Measurements from ENCODE around the gene POGK. TPM values are rescaled to one million over a fixed set of nuclear protein-coding genes. Genes with fewer than 3 reads are reported as not detected.
A peak's percentile ranks its signal among the peaks of the same experiment; 100 is the strongest.

Gene POGK
- polyA plus RNA-seq, 1 donor (not counting 4 experiments of a cell fraction or from before 2014, with no cell fraction given), result 14.7 TPM

DNA sequence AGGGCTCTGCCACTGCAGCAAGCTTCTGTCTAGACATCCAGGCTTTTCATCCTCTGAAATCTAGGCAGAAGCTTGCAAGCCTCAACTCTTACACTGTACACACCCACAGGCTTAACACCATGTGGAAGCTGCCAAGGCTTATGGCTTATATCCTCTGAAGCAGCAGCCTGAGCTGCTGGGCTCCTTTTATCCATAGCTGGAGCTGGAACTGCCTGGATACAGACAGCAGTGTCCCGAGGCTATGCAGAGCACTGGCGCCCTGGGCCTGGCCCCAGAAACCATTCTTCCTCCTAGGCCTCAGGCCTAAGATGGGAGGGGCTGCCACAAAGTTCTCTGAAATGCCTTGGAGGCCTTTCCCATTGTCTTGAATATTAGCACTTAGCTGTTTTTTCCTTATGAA is 19.3 kb upstream of the POGK start:
- Histone ChIP-seq H3K9me1 (ENCODE audit: control insufficient read depth, extremely low read depth, insufficient read depth, low read length) (no peaks in the 10 kb centered on the region), H2AFZ (ENCODE audit: control insufficient read depth, low read length) (no peak overlapping the region), H3K27ac (ENCODE audit: control insufficient read depth, insufficient read depth, low read length) (no peak overlapping the region), H3K9ac (ENCODE audit: control insufficient read depth, extremely low read depth, insufficient read depth, low read length) (no peak overlapping the region), H3K4me2 (ENCODE audit: control insufficient read depth, extremely low read depth, insufficient read depth, low read depth, low read length) (no peak overlapping the region), H3K9me3 (ENCODE audit: control insufficient read depth, low read depth, low read length) (no peaks in the 10 kb centered on the region), H3K4me1 (ENCODE audit: control insufficient read depth, extremely low read depth, insufficient read depth, low read length) (no peaks in the 10 kb centered on the region), H4K20me1 (ENCODE audit: control insufficient read depth, extremely low read depth, insufficient read depth, low read length) (no peaks in the 10 kb centered on the region), H3K27me3 (ENCODE audit: control insufficient read depth, extremely low read depth, insufficient read depth, low read length) (no peaks in the 10 kb centered on the region), H3K36me3 (ENCODE audit: control insufficient read depth in 2 of 2, extremely low read depth in 1 of 2, insufficient read depth in 2 of 2, low read length in 2 of 2) (no peaks in the 10 kb centered on the region), H3K79me2 (ENCODE audit: control insufficient read depth, insufficient read depth, low read length) (no peaks in the 10 kb centered on the region), H3K4me3 (ENCODE audit: control insufficient read depth in 2 of 3, extremely low read depth in 1 of 3, insufficient read depth in 2 of 3, low read depth in 1 of 3, low read length in 3 of 3) (no peak overlapping the region)
- TF ChIP-seq EZH2 (IDR thresholded peaks at IDR 0.05; ENCODE audit: low read length), result no peak
- TF ChIP-seq, protein P1, sequence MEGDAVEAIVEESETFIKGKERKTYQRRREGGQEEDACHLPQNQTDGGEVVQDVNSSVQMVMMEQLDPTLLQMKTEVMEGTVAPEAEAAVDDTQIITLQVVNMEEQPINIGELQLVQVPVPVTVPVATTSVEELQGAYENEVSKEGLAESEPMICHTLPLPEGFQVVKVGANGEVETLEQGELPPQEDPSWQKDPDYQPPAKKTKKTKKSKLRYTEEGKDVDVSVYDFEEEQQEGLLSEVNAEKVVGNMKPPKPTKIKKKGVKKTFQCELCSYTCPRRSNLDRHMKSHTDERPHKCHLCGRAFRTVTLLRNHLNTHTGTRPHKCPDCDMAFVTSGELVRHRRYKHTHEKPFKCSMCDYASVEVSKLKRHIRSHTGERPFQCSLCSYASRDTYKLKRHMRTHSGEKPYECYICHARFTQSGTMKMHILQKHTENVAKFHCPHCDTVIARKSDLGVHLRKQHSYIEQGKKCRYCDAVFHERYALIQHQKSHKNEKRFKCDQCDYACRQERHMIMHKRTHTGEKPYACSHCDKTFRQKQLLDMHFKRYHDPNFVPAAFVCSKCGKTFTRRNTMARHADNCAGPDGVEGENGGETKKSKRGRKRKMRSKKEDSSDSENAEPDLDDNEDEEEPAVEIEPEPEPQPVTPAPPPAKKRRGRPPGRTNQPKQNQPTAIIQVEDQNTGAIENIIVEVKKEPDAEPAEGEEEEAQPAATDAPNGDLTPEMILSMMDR (optimal IDR thresholded peaks at IDR 0.05 in 1 of 3, IDR thresholded peaks at IDR 0.05 in 1 of 3, conservative IDR thresholded peaks at IDR 0.05 in 1 of 3; ENCODE audit: extremely low read depth in 1 of 3, insufficient read depth in 2 of 3, low read length in 3 of 3), result no peak
- dilution Hi-C loops (cut with MboI; ENCODE audit: extremely low pct_ligation_motif_present, low sequenced_read_pairs), result no loop called here
- DNase-seq (ENCODE audit: low read depth, low spot score) (no peak), FAIRE-seq (no peak)

DNA sequence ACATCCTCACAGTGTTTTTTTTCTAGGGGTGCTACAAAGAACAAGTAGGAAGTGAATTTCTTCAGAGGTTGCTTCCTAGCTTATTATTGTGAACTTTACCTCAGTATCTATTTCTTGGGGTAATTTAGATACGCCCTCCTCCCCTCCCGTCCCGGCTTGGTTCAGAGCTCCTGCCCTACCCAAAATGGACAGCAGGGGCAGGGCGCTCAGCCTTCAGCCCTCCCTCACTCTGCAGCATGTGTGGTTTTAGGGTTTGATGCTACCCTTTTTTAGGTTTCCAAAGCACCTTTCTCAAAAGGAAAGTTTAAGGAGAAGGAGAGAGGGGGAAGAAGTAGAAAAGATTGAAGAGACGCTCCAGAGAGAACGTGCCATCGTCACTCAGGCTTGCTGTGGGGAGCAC is 16.9 kb upstream of the POGK start:
- Histone ChIP-seq H3K27ac (ENCODE audit: control insufficient read depth, insufficient read depth, low read length) (no peak overlapping the region), H3K9ac (ENCODE audit: control insufficient read depth, extremely low read depth, insufficient read depth, low read length) (no peak overlapping the region), H3K9me1 (ENCODE audit: control insufficient read depth, extremely low read depth, insufficient read depth, low read length) (no peaks in the 10 kb centered on the region), H3K27me3 (ENCODE audit: control insufficient read depth, extremely low read depth, insufficient read depth, low read length) (no peaks in the 10 kb centered on the region), H3K79me2 (ENCODE audit: control insufficient read depth, insufficient read depth, low read length) (no peaks in the 10 kb centered on the region), H3K4me1 (ENCODE audit: control insufficient read depth, extremely low read depth, insufficient read depth, low read length) (no peaks in the 10 kb centered on the region), H3K9me3 (ENCODE audit: control insufficient read depth, low read depth, low read length) (no peaks in the 10 kb centered on the region), H4K20me1 (ENCODE audit: control insufficient read depth, extremely low read depth, insufficient read depth, low read length) (no peaks in the 10 kb centered on the region), H3K4me2 (ENCODE audit: control insufficient read depth, extremely low read depth, insufficient read depth, low read depth, low read length) (no peak overlapping the region), H3K4me3 (ENCODE audit: control insufficient read depth in 2 of 3, extremely low read depth in 1 of 3, insufficient read depth in 2 of 3, low read depth in 1 of 3, low read length in 3 of 3) (no peak overlapping the region), H2AFZ (ENCODE audit: control insufficient read depth, low read length) (no peak overlapping the region), H3K36me3 (ENCODE audit: control insufficient read depth in 2 of 2, extremely low read depth in 1 of 2, insufficient read depth in 2 of 2, low read length in 2 of 2) (no peaks in the 10 kb centered on the region)
- FAIRE-seq (no peak), DNase-seq (ENCODE audit: low read depth, low spot score) (no peak)
- dilution Hi-C loops (cut with MboI; ENCODE audit: extremely low pct_ligation_motif_present, low sequenced_read_pairs), result no loop called here
- TF ChIP-seq, protein P1 (optimal IDR thresholded peaks at IDR 0.05 in 1 of 3, IDR thresholded peaks at IDR 0.05 in 1 of 3, conservative IDR thresholded peaks at IDR 0.05 in 1 of 3; ENCODE audit: extremely low read depth in 1 of 3, insufficient read depth in 2 of 3, low read length in 3 of 3), result peak in 1 of 3 experiments; percentile 23
- TF ChIP-seq EZH2 (IDR thresholded peaks at IDR 0.05; ENCODE audit: low read length), result no peak

Measured in keratinocyte (primary cell).